NCI-H460 (cell line): ENCODE data around the gene C5. TPM values are rescaled to one million over a fixed set of nuclear protein-coding genes. Genes with fewer than 3 reads are reported as not detected.
"Not testable (repeated sequence)": the region's sequence is repeated elsewhere in the genome, so short reads cannot be mapped to it uniquely, and the experiment has no call there.

ENCODE experiments used
- DNase-seq: peaks from one replicate; pipeline ENCODE4 v3.0.0-alpha.2; 2016; ENCODE audit warnings: low read depth; ENCODE audit errors: extremely low read depth
- polyA plus RNA-seq: library from polyadenylated mRNA; depleted of rRNA; stranded (reverse); fragments of >200 nt; gene quantifications from 2 replicates; pipeline ENCODE4 v1.2.3, GENCODE V29; 2014; cell fraction: nucleus; rRNA removed
- total RNA-seq: library from RNA; depleted of rRNA; stranded (reverse); fragments of >200 nt; shearing (Covaris generic); gene quantifications from 2 replicates; pipeline ENCODE4 v1.2.3, GENCODE V29; 2014; rRNA removed

Gene C5
- 0.55 and 0.94 TPM in 2 replicates for total RNA-seq
- polyA plus RNA-seq, result 0.39 and 0.71 TPM in 2 replicates

GRCh38 chr9:121050128-121050988 is at the start of gene C5:
C5 (minus strand) TSS chr9:121050275; CDS start chr9:121050246, 29 bp downstream.
- no peak for DNase-seq

- DNase-seq, result no peak
Measured at GRCh38 chr9:121098567-121099198, 48.6 kb upstream of the C5 start.

GRCh38 chr9:121095057-121095456 is 45.0 kb upstream of the C5 start:
- DNase-seq, result no peak

- DNase-seq, result not testable (repeated sequence)
Measured at GRCh38 chr9:121090743-121091142, 40.7 kb upstream of the C5 start.

- no peak for DNase-seq
Measured at GRCh38 chr9:121088576-121088975, 38.5 kb upstream of the C5 start.

- no peak for DNase-seq
Measured at GRCh38 chr9:121085661-121086060, 35.6 kb upstream of the C5 start.

- DNase-seq, result no peak
Measured at GRCh38 chr9:121082075-121082474, 32.0 kb upstream of the C5 start.

GRCh38 chr9:121075251-121076036 is 25.4 kb upstream of the C5 start:
- DNase-seq, result no peak

- DNase-seq, result peak; percentile 73
Measured at GRCh38 chr9:121074370-121075250, 24.5 kb upstream of the C5 start, which contains the start of gene CNTRL. CNTRL (plus strand) TSS chr9:121074955; CDS start chr9:121088327, 13,372 bp downstream.

GRCh38 chr9:121073038-121073437 is 23.0 kb upstream of the C5 start:
- DNase-seq, result no peak

GRCh38 chr9:121071756-121072421 is 21.8 kb upstream of the C5 start:
- peak; percentile 37 for DNase-seq

- DNase-seq, result no peak
Measured at GRCh38 chr9:121071370-121071755, 21.3 kb upstream of the C5 start.

GRCh38 chr9:121069396-121069795 is 19.3 kb upstream of the C5 start:
- DNase-seq, result no peak

- DNase-seq, result no peak
Measured at GRCh38 chr9:121067640-121068039, 17.6 kb upstream of the C5 start.

GRCh38 chr9:121066850-121067249 is 16.8 kb upstream of the C5 start:
- no peak for DNase-seq

- DNase-seq, result peak; percentile 66
Measured at GRCh38 chr9:121059998-121060636, 10.0 kb upstream of the C5 start.

GRCh38 chr9:121059513-121059912 is 9.4 kb upstream of the C5 start:
- DNase-seq, result no peak

GRCh38 chr9:121057821-121058220 is 7.7 kb upstream of the C5 start:
- no peak for DNase-seq

- DNase-seq, result no peak
Measured at GRCh38 chr9:121055642-121056143, 5.6 kb upstream of the C5 start.
